ENCODE data around the gene CAPN5. TPM values are rescaled to one million over a fixed set of nuclear protein-coding genes. Genes with fewer than 3 reads are reported as not detected.

The CAPN5 gene
- polyA plus RNA-seq, 3 donors from 2014 or later: 1.6 to 18.8 (median 6.1) TPM

- Mint-ChIP-seq H3K9me3 (peaks cover 0 to 1% (median 0%) of the 10 kb centered on the region in 6 donors), H3K36me3 (no peaks in the 10 kb centered on the region), H3K4me1 (no peaks in the 10 kb centered on the region), H3K4me3 (no peak overlapping the region), H3K27me3 (ENCODE audit: low read depth in 3 of 3) (peaks cover 3 to 8% (median 4%) of the 10 kb centered on the region in 3 donors), H3K27ac (no peak overlapping the region)
- DNase-seq: no peak
These were observed 96.5 kb downstream of the CAPN5 start for GRCh38 chr11:77163271-77163670.

- Mint-ChIP-seq H3K27me3 (ENCODE audit: low read depth in 3 of 3) (peaks cover 0 to 4% (median 3%) of the 10 kb centered on the region in 3 donors), H3K36me3 (no peaks in the 10 kb centered on the region), H3K27ac (no peak overlapping the region), H3K4me3 (no peak overlapping the region), H3K4me1 (no peaks in the 10 kb centered on the region), H3K9me3 (peaks cover 0 to 1% (median 0%) of the 10 kb centered on the region in 6 donors)
- no peak for DNase-seq
These were observed 98.3 kb downstream of the CAPN5 start for GRCh38 chr11:77165066-77165465.

- Mint-ChIP-seq H3K27me3 (ENCODE audit: low read depth in 3 of 3) (peaks cover 0 to 3% (median 0%) of the 10 kb centered on the region in 3 donors), H3K9me3 (peaks cover 0 to 1% (median 0%) of the 10 kb centered on the region in 6 donors), H3K4me3 (no peak overlapping the region), H3K36me3 (no peaks in the 10 kb centered on the region), H3K27ac (no peak overlapping the region), H3K4me1 (no peaks in the 10 kb centered on the region)
- DNase-seq: no peak
These were observed 99.2 kb downstream of the CAPN5 start for GRCh38 chr11:77166021-77166420.

GRCh38 chr11:77167111-77167626, 100.4 kb downstream of the CAPN5 start:
- Mint-ChIP-seq H3K4me1 (no peaks in the 10 kb centered on the region), H3K36me3 (no peaks in the 10 kb centered on the region), H3K4me3 (no peak overlapping the region), H3K27me3 (ENCODE audit: low read depth in 3 of 3) (peaks cover 0 to 2% (median 0%) of the 10 kb centered on the region in 3 donors), H3K9me3 (peaks cover 0 to 1% (median 0%) of the 10 kb centered on the region in 6 donors), H3K27ac (no peak overlapping the region)
- no peak for DNase-seq

- DNase-seq: no peak
- Mint-ChIP-seq H3K4me3 (no peak overlapping the region), H3K4me1 (no peaks in the 10 kb centered on the region)
These were observed 101.0 kb downstream of the CAPN5 start for GRCh38 chr11:77167791-77168190.

GRCh38 chr11:77170107-77170506, 103.3 kb downstream of the CAPN5 start:
- Mint-ChIP-seq H3K4me1 (no peaks in the 10 kb centered on the region), H3K36me3 (no peaks in the 10 kb centered on the region), H3K4me3 (no peak overlapping the region), H3K27me3 (ENCODE audit: low read depth in 3 of 3) (peaks cover 0 to 2% (median 2%) of the 10 kb centered on the region in 3 donors), H3K9me3 (peaks cover 0 to under 1% (median 0%) of the 10 kb centered on the region in 6 donors), H3K27ac (no peak overlapping the region)
- no peak for DNase-seq

More at GRCh38 chr11:77167791-77168190, 101.0 kb downstream of the CAPN5 start:
- Mint-ChIP-seq H3K27ac (no peak overlapping the region), H3K36me3 (no peaks in the 10 kb centered on the region), H3K9me3 (peaks cover 0 to 1% (median 0%) of the 10 kb centered on the region in 6 donors), H3K27me3 (ENCODE audit: low read depth in 3 of 3) (peaks cover 0 to 2% (median 0%) of the 10 kb centered on the region in 3 donors)

GRCh38 chr11:77171254-77171653, 104.5 kb downstream of the CAPN5 start:
- no peaks in the 10 kb centered on the region for H3K36me3 Mint-ChIP-seq
- no peak overlapping the region for H3K27ac Mint-ChIP-seq
- no peak for DNase-seq
- H3K4me3 Mint-ChIP-seq: no peak overlapping the region
- no peaks in the 10 kb centered on the region for H3K9me3 Mint-ChIP-seq
- peaks cover 0 to 2% (median 2%) of the 10 kb centered on the region in 3 donors for H3K27me3 Mint-ChIP-seq (ENCODE audit: low read depth in 3 of 3)
- no peaks in the 10 kb centered on the region for H3K4me1 Mint-ChIP-seq

GRCh38 chr11:77171885-77172665, 105.3 kb downstream of the CAPN5 start:
- Mint-ChIP-seq H3K27me3 (ENCODE audit: low read depth in 3 of 3) (peaks cover 0 to 2% (median 2%) of the 10 kb centered on the region in 3 donors), H3K9me3 (no peaks in the 10 kb centered on the region), H3K27ac (no peak overlapping the region), H3K4me3 (no peak overlapping the region), H3K36me3 (no peaks in the 10 kb centered on the region), H3K4me1 (no peaks in the 10 kb centered on the region)
- DNase-seq: no peak

- Mint-ChIP-seq H3K4me1 (no peaks in the 10 kb centered on the region), H3K27ac (no peak overlapping the region), H3K9me3 (no peaks in the 10 kb centered on the region), H3K36me3 (no peaks in the 10 kb centered on the region), H3K4me3 (no peak overlapping the region), H3K27me3 (ENCODE audit: low read depth in 3 of 3) (peaks cover 2% of the 10 kb centered on the region in 3 donors)
- DNase-seq: no peak
These were observed 105.9 kb downstream of the CAPN5 start for GRCh38 chr11:77172666-77172982.

GRCh38 chr11:77173494-77173893, 106.7 kb downstream of the CAPN5 start:
- peaks cover 0 to 2% (median 0%) of the 10 kb centered on the region in 3 donors for H3K36me3 Mint-ChIP-seq
- DNase-seq: no peak
- no peak overlapping the region for H3K27ac Mint-ChIP-seq
- H3K4me3 Mint-ChIP-seq: no peak overlapping the region
- peaks cover 2% of the 10 kb centered on the region in 3 donors for H3K27me3 Mint-ChIP-seq (ENCODE audit: low read depth in 3 of 3)
- H3K9me3 Mint-ChIP-seq: peaks cover 0 to 1% (median 0%) of the 10 kb centered on the region in 6 donors
- no peaks in the 10 kb centered on the region for H3K4me1 Mint-ChIP-seq

GRCh38 chr11:77174559-77174958, 107.8 kb downstream of the CAPN5 start:
- no peak for DNase-seq
- H3K36me3 Mint-ChIP-seq: peaks cover 0 to 3% (median 0%) of the 10 kb centered on the region in 3 donors
- H3K27me3 Mint-ChIP-seq (ENCODE audit: low read depth in 3 of 3): peaks cover 2% of the 10 kb centered on the region in 3 donors
- peaks cover 0 to 1% (median 0%) of the 10 kb centered on the region in 6 donors for H3K9me3 Mint-ChIP-seq
- no peak overlapping the region for H3K4me3 Mint-ChIP-seq
- no peaks in the 10 kb centered on the region for H3K4me1 Mint-ChIP-seq
- no peak overlapping the region for H3K27ac Mint-ChIP-seq

- peaks cover 2% of the 10 kb centered on the region in 3 donors for H3K27me3 Mint-ChIP-seq (ENCODE audit: low read depth in 3 of 3)
- H3K4me1 Mint-ChIP-seq: no peaks in the 10 kb centered on the region
- H3K27ac Mint-ChIP-seq: no peak overlapping the region
- peaks cover 0 to 3% (median 0%) of the 10 kb centered on the region in 3 donors for H3K36me3 Mint-ChIP-seq
- peaks cover 0 to 1% (median 0%) of the 10 kb centered on the region in 6 donors for H3K9me3 Mint-ChIP-seq
- DNase-seq: no peak
- no peak overlapping the region for H3K4me3 Mint-ChIP-seq
These were observed 108.5 kb downstream of the CAPN5 start for GRCh38 chr11:77175021-77175842.

All from immature natural killer cell (primary cell).